NCI-H2196 (cell line): ENCODE measurements around the gene SORBS2.

ENCODE experiments used
- DNase-seq: peaks from one replicate; lab custom pipeline; 2025; ENCODE audit not compliant: unreplicated experiment; lab: John Stamatoyannopoulos, UW

The SORBS2 gene

DNA sequence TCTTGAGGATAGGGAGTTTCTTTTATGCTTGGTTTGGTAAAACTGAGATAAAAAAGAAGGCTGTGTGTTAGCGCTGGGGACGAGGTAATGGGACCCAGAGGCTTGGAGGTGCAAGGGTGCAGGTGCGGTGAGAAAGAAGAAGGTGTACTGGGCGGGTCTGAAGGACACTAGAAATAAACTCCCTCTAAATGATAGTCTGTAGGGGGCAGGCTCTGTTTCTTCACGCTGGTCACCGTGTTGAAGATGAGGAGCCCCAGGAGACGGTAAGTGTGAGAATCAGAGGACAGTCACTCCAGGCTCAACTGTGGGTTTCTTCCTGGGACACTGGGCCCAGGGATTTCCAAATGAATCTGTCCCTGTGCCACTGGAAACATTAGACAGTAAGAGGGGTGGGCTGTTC, 131.4 kb downstream of the SORBS2 start:
- DNase-seq: no peak

- no peak for DNase-seq
Measured at GRCh38 chr4:185679523-185679922, 132.5 kb downstream of the SORBS2 start.

- no peak for DNase-seq
Measured at GRCh38 chr4:185677637-185678314, 134.2 kb downstream of the SORBS2 start.

- DNase-seq: no peak
Measured at GRCh38 chr4:185672618-185673017, 139.4 kb downstream of the SORBS2 start.

DNA sequence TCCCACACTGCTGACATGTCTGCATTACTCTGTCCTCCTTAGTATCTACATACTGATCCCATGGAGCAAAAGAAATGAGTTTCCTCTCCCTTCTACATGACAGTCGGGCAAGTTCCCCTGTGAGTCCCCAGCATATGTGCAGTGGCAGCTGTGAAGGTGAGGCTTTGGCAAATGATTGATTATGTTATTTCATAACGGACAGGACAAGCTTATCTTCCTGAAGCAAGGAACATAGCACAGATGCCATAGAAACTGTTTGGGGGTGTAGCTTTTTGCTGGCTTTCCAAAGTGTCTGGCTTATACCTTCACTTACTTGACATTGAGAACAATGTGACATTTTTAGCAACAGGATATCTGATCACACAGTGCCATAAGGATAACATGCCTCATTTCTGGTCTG, 139.8 kb downstream of the SORBS2 start:
- DNase-seq: no peak

- no peak for DNase-seq
Measured at GRCh38 chr4:185671496-185671895, 140.5 kb downstream of the SORBS2 start.

DNA sequence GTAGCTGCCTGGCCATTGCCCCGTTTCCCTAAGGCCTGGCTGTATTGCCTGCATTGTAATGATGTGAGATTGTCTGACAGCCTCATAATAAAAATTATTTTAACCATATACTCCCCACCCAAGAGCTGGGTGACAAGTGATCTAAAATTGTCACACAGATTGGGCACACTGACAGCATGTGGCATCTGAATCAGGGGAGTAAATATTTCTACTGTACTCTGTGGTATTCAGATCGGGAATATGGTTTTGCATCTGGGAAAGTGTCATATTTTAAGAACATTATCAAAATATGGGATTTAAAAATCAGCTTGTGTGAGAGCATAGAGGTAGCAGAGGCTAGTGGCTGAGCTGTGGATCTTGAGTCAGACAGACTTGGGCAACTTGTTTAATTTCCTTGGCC, 140.9 kb downstream of the SORBS2 start:
- no peak for DNase-seq

- DNase-seq: no peak
Measured at GRCh38 chr4:185669288-185669687, 142.7 kb downstream of the SORBS2 start.

DNA sequence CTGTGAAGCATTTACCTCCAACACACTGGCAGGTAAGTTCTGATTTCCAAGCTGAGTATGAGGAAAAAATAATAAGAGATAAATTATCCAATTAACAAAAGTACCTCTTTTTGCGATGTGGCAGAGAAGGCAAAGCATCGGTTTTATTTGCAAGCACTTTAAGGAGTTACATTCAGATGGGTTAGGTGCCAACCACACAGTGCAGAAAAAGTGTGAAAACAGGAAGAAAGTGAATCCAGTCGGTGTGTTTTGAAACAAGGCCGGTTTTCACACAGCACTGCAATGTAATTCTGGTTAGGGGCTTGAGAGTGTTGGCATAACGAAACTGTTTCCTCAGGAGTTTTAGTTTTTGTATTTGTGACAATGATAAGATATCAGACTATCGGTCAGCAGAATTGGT, 145.8 kb downstream of the SORBS2 start:
- no peak for DNase-seq

DNA sequence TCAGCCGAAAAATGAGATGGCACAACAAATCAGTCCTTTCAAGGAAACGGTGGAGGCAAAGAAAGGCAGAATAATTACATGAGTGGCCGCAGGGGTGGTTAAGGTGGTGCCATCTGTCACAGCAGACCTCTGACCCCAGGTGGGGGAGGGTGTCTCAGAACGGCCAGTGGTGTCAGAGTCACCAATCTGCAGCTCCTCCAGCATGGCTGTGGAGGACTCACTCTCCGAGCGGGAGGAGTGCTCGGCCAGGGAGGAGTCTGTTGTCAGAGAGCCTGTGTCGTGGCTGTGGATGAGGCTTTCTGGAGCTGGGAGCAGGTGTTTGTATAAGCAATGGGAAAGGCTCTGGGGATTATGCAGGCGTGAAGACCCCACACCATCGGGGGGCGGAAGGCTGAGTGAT, 146.3 kb downstream of the SORBS2 start:
- no peak for DNase-seq

- no peak for DNase-seq
Measured at GRCh38 chr4:185664481-185664880, 147.5 kb downstream of the SORBS2 start.

- DNase-seq: no peak
Measured at GRCh38 chr4:185662030-185662778, 149.8 kb downstream of the SORBS2 start.

GRCh38 chr4:185660340-185660739, 151.7 kb downstream of the SORBS2 start:
- DNase-seq: no peak

GRCh38 chr4:185657699-185658098, 154.3 kb downstream of the SORBS2 start:
- DNase-seq: no peak

- DNase-seq: no peak
Measured at GRCh38 chr4:185657183-185657582, 154.8 kb downstream of the SORBS2 start.

DNA sequence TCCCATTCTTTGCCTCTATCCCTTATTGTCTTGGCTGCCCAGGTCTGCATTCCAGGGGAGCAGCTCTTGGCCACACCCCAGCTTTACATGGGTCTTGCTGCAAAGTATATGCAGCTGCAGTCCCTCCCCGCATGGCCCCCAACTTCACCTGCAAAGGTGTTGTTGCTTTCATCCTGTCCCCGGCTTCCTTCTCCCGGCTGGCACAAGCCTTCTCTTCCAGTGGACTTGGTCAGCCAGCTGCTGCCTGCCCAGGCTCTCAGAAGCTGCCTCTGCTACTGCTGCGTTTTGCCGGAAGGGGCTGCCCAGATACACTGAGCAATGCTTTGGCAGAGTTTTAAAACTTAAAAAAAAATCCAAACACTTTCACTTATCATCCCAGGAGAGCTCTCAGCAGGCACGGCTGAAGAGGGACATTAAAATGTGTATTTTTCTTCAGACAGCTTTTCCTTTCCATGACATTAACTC, 155.5 kb downstream of the SORBS2 start:
- DNase-seq: no peak

GRCh38 chr4:185654965-185655554, 156.9 kb downstream of the SORBS2 start:
- no peak for DNase-seq

GRCh38 chr4:185654311-185654710, 157.7 kb downstream of the SORBS2 start:
- no peak for DNase-seq

GRCh38 chr4:185651851-185652250, 160.1 kb downstream of the SORBS2 start:
- DNase-seq: no peak

GRCh38 chr4:185651137-185651677, 160.8 kb downstream of the SORBS2 start:
- no peak for DNase-seq

DNA sequence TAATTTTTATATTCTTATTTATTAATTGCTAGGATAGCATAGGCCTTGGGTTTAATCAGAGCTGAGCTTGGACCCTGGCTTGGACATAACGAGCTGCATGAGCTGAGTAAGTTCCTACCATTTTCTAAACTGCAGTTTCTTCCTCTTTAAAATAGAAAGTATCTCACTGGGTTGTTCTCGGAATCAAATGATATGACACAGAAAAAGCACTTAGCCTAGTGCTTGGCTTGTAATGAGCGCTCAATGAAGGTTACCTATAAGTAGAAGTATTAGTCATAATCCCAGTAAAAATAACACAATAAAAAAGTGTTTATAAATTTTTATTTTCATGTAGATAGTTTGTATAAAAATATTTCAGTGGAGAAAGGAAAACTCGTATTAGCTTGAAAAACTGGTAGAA, 163.4 kb downstream of the SORBS2 start:
- DNase-seq: no peak

- no peak for DNase-seq
Measured at GRCh38 chr4:185645403-185645802, 166.6 kb downstream of the SORBS2 start.
